ENCODE results near the gene CPNE4. TPM values are rescaled to one million over a fixed set of nuclear protein-coding genes. Genes with fewer than 3 reads are reported as not detected.

CPNE4 gene
- total RNA-seq, 4 donors from 2014 or later = 0.79 TPM; not detected in 3

DNA sequence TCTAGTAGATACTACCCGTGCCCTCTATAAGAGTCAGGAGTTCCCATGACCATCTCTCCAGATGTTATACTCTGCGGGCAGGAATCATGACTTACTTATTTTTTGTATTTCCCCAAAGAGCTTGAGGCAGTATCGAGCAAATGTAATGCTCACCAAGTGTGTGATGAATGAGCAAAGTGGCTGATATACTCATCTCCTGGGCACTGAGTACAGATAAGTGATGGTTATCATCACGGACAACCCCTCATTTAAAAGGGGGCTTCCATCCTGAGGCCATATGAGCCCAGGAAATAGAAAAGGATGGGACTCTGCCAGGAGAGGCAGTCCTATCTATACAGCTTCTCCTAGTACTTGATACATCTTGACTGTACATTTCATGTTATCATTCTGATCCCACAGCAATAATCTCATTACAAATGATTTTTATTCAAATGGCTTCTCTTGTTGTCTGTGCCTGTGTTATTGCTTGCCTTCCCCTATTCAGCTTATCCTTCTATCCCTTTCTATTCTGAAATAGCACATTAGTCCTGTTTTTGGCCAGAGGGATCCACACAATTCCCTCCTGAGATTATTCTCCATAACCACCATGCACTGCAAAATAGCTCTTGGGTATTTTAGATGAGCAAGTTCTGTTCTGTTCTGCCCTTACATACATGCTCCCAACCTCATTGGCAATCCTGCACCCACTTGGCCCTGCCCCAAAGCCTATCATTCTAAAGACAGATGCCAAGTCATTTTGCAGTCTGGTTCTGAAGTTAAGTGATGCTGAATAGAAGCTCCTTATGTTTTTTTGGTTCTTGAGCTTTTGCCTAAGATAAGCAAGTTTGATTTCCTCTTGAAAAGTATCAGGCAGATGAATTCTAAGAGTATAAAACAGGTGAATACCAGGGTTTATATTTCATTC, 484.0 kb downstream of the CPNE4 start:
- DNase-seq (ENCODE audit: low spot score) (no peak), ATAC-seq (ENCODE audit: low FRiP score) (no peak)
- TF ChIP-seq, protein P1, sequence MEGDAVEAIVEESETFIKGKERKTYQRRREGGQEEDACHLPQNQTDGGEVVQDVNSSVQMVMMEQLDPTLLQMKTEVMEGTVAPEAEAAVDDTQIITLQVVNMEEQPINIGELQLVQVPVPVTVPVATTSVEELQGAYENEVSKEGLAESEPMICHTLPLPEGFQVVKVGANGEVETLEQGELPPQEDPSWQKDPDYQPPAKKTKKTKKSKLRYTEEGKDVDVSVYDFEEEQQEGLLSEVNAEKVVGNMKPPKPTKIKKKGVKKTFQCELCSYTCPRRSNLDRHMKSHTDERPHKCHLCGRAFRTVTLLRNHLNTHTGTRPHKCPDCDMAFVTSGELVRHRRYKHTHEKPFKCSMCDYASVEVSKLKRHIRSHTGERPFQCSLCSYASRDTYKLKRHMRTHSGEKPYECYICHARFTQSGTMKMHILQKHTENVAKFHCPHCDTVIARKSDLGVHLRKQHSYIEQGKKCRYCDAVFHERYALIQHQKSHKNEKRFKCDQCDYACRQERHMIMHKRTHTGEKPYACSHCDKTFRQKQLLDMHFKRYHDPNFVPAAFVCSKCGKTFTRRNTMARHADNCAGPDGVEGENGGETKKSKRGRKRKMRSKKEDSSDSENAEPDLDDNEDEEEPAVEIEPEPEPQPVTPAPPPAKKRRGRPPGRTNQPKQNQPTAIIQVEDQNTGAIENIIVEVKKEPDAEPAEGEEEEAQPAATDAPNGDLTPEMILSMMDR (IDR thresholded peaks at IDR 0.05) = no peak

DNA sequence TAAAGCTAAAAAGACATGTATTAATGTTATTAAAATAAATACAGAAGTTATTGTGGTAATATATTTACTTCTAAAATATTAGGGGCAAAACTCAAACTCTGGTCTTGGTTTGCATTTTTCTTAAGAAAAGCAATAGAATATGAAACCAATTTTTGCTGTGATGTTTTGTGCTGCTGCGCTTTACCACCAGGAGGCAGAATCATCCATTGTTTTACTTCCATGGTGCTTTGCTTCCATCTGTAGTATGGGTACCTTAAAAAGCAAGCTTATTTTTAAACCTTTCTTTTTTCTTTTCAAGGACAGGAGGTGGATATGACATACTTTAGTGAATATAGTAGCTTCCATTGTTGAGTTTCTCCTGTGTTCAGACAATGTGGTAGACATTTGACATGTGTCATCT, 485.5 kb downstream of the CPNE4 start:
- DNase-seq (ENCODE audit: low spot score) (no peak), ATAC-seq (ENCODE audit: low FRiP score) (no peak)
- TF ChIP-seq, protein P1 (IDR thresholded peaks at IDR 0.05) = no peak

GRCh38 chr3:131547585-131547984, 487.2 kb downstream of the CPNE4 start:
- TF ChIP-seq, protein P1 (IDR thresholded peaks at IDR 0.05) = no peak
- ATAC-seq (ENCODE audit: low FRiP score) (no peak), DNase-seq (ENCODE audit: low spot score) (no peak)

DNA sequence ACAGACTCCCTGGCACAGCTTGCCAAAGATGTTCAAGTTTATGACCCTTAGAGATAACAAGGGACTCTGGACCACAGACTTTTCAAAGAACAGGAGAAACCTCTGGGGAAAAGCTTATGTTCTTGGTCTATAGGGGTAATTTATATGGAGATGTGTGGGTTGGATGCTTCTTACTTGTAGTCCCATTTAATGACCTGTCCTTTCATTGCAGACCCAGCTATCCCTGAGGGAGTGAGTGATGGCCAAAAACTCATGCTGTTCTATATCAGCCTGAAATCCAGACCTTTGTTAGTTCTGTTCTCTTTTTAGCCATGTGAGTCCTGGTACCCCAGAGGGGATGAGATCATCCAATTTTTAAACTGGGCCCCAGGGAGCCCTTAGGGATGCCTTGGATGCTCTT, 488.4 kb downstream of the CPNE4 start:
- no peak for ATAC-seq (ENCODE audit: low FRiP score)
- no peak for DNase-seq (ENCODE audit: low spot score)
- TF ChIP-seq, protein P1 (IDR thresholded peaks at IDR 0.05) = no peak

- DNase-seq (ENCODE audit: low spot score) (no peak), ATAC-seq (ENCODE audit: low FRiP score) (no peak)
- TF ChIP-seq, protein P1 (IDR thresholded peaks at IDR 0.05) = no peak
Measured at GRCh38 chr3:131544557-131544956, 490.3 kb downstream of the CPNE4 start.

DNA sequence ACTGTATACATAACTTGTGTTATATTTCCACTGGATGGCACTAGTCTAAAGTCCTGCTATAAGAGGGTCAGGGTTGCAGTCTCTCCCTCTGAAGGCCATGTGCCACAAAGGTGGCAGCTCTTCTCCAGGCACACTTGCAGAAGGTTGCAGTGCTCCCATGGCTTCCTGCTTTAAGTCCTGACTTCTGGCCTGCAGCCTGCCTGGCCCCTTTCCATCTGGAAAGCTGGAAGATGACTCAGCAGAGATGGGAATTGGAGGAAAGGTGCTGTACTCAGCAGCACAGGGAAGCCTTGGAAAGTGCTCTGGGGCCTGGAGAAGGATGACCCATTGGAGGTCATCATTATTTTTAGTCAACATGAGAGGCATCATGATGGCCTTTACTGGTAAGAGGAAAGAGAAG, 491.1 kb downstream of the CPNE4 start:
- TF ChIP-seq, protein P1 (IDR thresholded peaks at IDR 0.05) = no peak
- DNase-seq (ENCODE audit: low spot score) (peak; percentile 44), ATAC-seq (ENCODE audit: low FRiP score) (peak; percentile 92)

DNA sequence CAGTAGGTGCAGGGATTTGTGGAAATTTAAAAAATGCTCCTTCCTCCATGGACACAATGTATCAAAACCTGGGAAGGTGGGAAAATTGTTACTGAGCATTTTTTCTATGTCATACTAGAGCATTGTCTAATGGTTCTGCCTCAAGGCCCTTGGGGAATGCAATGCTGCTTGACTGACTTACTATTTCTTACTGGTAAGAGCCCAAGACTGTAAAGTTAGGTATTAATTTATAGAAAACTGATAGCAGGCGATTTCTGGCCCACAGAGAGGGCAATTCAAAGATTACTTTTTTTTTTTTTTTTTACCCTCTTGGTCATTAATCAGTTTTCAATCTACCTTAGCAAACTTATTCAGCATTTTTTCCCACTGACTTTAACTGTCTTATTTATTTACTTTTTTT, 493.5 kb downstream of the CPNE4 start:
- ATAC-seq (ENCODE audit: low FRiP score) = no peak
- TF ChIP-seq, protein P1 (IDR thresholded peaks at IDR 0.05) = no peak
- DNase-seq (ENCODE audit: low spot score) = no peak
